ENCODE measurements around the gene EIF2AK3.
"Not testable (repeated sequence)": the region's sequence is repeated elsewhere in the genome, so short reads cannot be mapped to it uniquely, and the experiment has no call there.

The EIF2AK3 gene

GRCh38 chr2:88623831-88624465 is 3.3 kb downstream of the EIF2AK3 start:
- H3K9me3 Mint-ChIP-seq; H3K27me3 Mint-ChIP-seq; H3K4me3 Mint-ChIP-seq; H3K36me3 Mint-ChIP-seq; DNase-seq (ENCODE audit: low spot score in 2 of 2); H3K27ac Mint-ChIP-seq; ATAC-seq (ENCODE audit: low read depth): not testable (repeated sequence)
- peaks cover 17% of the 10 kb centered on the region for H3K4me1 Mint-ChIP-seq

- H3K36me3 Mint-ChIP-seq: peaks cover 4% of the 10 kb centered on the region
- DNase-seq (ENCODE audit: low spot score in 2 of 2) (no peak), ATAC-seq (ENCODE audit: low read depth) (no peak)
- H3K27me3 Mint-ChIP-seq: no peaks in the 10 kb centered on the region
- H3K4me1 Mint-ChIP-seq: peaks cover 22% of the 10 kb centered on the region
- no peaks in the 10 kb centered on the region for H3K9me3 Mint-ChIP-seq
- H3K27ac Mint-ChIP-seq: no peak overlapping the region
- peak overlapping the region; percentile 3 for H3K4me3 Mint-ChIP-seq
These were observed 5.0 kb downstream of the EIF2AK3 start for GRCh38 chr2:88622307-88622706.

GRCh38 chr2:88621432-88621831 is 5.8 kb downstream of the EIF2AK3 start:
- H3K36me3 Mint-ChIP-seq: peaks cover 4% of the 10 kb centered on the region
- H3K4me1 Mint-ChIP-seq: peaks cover 27% of the 10 kb centered on the region
- H3K27me3 Mint-ChIP-seq: no peaks in the 10 kb centered on the region
- DNase-seq (ENCODE audit: low spot score in 2 of 2): no peak
- no peaks in the 10 kb centered on the region for H3K9me3 Mint-ChIP-seq
- H3K4me3 Mint-ChIP-seq: no peak overlapping the region
- H3K27ac Mint-ChIP-seq: no peak overlapping the region
- no peak for ATAC-seq (ENCODE audit: low read depth)

GRCh38 chr2:88620015-88620414 is 7.2 kb downstream of the EIF2AK3 start:
- Mint-ChIP-seq H3K9me3 (no peaks in the 10 kb centered on the region), H3K27me3 (no peaks in the 10 kb centered on the region), H3K4me3 (no peak overlapping the region), H3K27ac (peak overlapping the region; percentile 26), H3K4me1 (peaks cover 25% of the 10 kb centered on the region), H3K36me3 (peaks cover 4% of the 10 kb centered on the region)
- DNase-seq (ENCODE audit: low spot score in 2 of 2): no peak
- ATAC-seq (ENCODE audit: low read depth): no peak

GRCh38 chr2:88615822-88616221 is 11.4 kb downstream of the EIF2AK3 start:
- Mint-ChIP-seq H3K36me3 (peaks cover 4% of the 10 kb centered on the region), H3K4me3 (no peak overlapping the region), H3K4me1 (peaks cover 25% of the 10 kb centered on the region), H3K27me3 (no peaks in the 10 kb centered on the region), H3K9me3 (no peaks in the 10 kb centered on the region), H3K27ac (no peak overlapping the region)
- ATAC-seq (ENCODE audit: low read depth) (peak; percentile 78), DNase-seq (ENCODE audit: low spot score in 2 of 2) (no peak)

- no peaks in the 10 kb centered on the region for H3K27me3 Mint-ChIP-seq
- H3K9me3 Mint-ChIP-seq: no peaks in the 10 kb centered on the region
- no peak overlapping the region for H3K4me3 Mint-ChIP-seq
- DNase-seq (ENCODE audit: low spot score in 2 of 2): no peak
- H3K27ac Mint-ChIP-seq: no peak overlapping the region
- H3K4me1 Mint-ChIP-seq: peaks cover 17% of the 10 kb centered on the region
- peak; percentile 60 for ATAC-seq (ENCODE audit: low read depth)
- peaks cover 2% of the 10 kb centered on the region for H3K36me3 Mint-ChIP-seq
These were observed 12.6 kb downstream of the EIF2AK3 start for GRCh38 chr2:88614497-88615157.

GRCh38 chr2:88613921-88614320 is 13.3 kb downstream of the EIF2AK3 start:
- DNase-seq (ENCODE audit: low spot score in 2 of 2): no peak
- H3K27ac Mint-ChIP-seq: no peak overlapping the region

GRCh38 chr2:88608184-88608583 is 19.1 kb downstream of the EIF2AK3 start:
- DNase-seq (ENCODE audit: low spot score in 2 of 2) (no peak), ATAC-seq (ENCODE audit: low read depth) (peak; percentile 19)
- Mint-ChIP-seq H3K36me3 (peaks cover 11% of the 10 kb centered on the region), H3K4me3 (no peak overlapping the region), H3K27me3 (no peaks in the 10 kb centered on the region), H3K4me1 (peaks cover 32% of the 10 kb centered on the region), H3K27ac (peak overlapping the region; percentile 79), H3K9me3 (peaks cover 2% of the 10 kb centered on the region)

More at GRCh38 chr2:88613921-88614320, 13.3 kb downstream of the EIF2AK3 start:
- Mint-ChIP-seq H3K4me3 (no peak overlapping the region), H3K36me3 (peaks cover 2% of the 10 kb centered on the region), H3K4me1 (peaks cover 16% of the 10 kb centered on the region), H3K9me3 (no peaks in the 10 kb centered on the region), H3K27me3 (no peaks in the 10 kb centered on the region)
- ATAC-seq (ENCODE audit: low read depth): no peak

GRCh38 chr2:88607416-88607815 is 19.8 kb downstream of the EIF2AK3 start:
- H3K27me3 Mint-ChIP-seq: no peaks in the 10 kb centered on the region
- DNase-seq (ENCODE audit: low spot score in 2 of 2) (no peak), ATAC-seq (ENCODE audit: low read depth) (no peak)
- peak overlapping the region; percentile 95 for H3K27ac Mint-ChIP-seq
- H3K4me1 Mint-ChIP-seq: peaks cover 38% of the 10 kb centered on the region
- H3K36me3 Mint-ChIP-seq: peaks cover 14% of the 10 kb centered on the region
- no peak overlapping the region for H3K4me3 Mint-ChIP-seq
- peaks cover 2% of the 10 kb centered on the region for H3K9me3 Mint-ChIP-seq

GRCh38 chr2:88606371-88607030 is 20.8 kb downstream of the EIF2AK3 start:
- Mint-ChIP-seq H3K4me1 (peaks cover 41% of the 10 kb centered on the region), H3K36me3 (peaks cover 16% of the 10 kb centered on the region), H3K9me3 (peaks cover 2% of the 10 kb centered on the region), H3K27me3 (no peaks in the 10 kb centered on the region), H3K27ac (peak overlapping the region; percentile 95), H3K4me3 (peak overlapping the region; percentile 80)
- peak; percentile 94 for ATAC-seq (ENCODE audit: low read depth)
- DNase-seq (ENCODE audit: low spot score in 2 of 2): peak in 1 of 2 donors; percentile 25

GRCh38 chr2:88603146-88603545 is 24.1 kb downstream of the EIF2AK3 start:
- ATAC-seq (ENCODE audit: low read depth): no peak
- Mint-ChIP-seq H3K27ac (peak overlapping the region; percentile 75), H3K27me3 (no peaks in the 10 kb centered on the region), H3K9me3 (peaks cover 2% of the 10 kb centered on the region), H3K36me3 (peaks cover 15% of the 10 kb centered on the region), H3K4me1 (peaks cover 54% of the 10 kb centered on the region), H3K4me3 (no peak overlapping the region)
- no peak for DNase-seq (ENCODE audit: low spot score in 2 of 2)

GRCh38 chr2:88602022-88602421 is 25.2 kb downstream of the EIF2AK3 start:
- DNase-seq (ENCODE audit: low spot score in 2 of 2): no peak
- H3K36me3 Mint-ChIP-seq: peaks cover 17% of the 10 kb centered on the region
- peak overlapping the region; percentile 62 for H3K27ac Mint-ChIP-seq
- peaks cover 2% of the 10 kb centered on the region for H3K9me3 Mint-ChIP-seq
- H3K4me3 Mint-ChIP-seq: no peak overlapping the region
- no peaks in the 10 kb centered on the region for H3K27me3 Mint-ChIP-seq
- peaks cover 55% of the 10 kb centered on the region for H3K4me1 Mint-ChIP-seq
- no peak for ATAC-seq (ENCODE audit: low read depth)

- Mint-ChIP-seq H3K9me3 (peaks cover 2% of the 10 kb centered on the region), H3K27me3 (no peaks in the 10 kb centered on the region), H3K4me1 (peaks cover 57% of the 10 kb centered on the region), H3K27ac (peak overlapping the region; percentile 99), H3K36me3 (peaks cover 20% of the 10 kb centered on the region), H3K4me3 (no peak overlapping the region)
- DNase-seq (ENCODE audit: low spot score in 2 of 2) (no peak), ATAC-seq (ENCODE audit: low read depth) (no peak)
These were observed 26.0 kb downstream of the EIF2AK3 start for GRCh38 chr2:88601286-88601685.

- peaks cover 25% of the 10 kb centered on the region for H3K36me3 Mint-ChIP-seq
- peak; percentile 96 for ATAC-seq (ENCODE audit: low read depth)
- peaks cover 56% of the 10 kb centered on the region for H3K4me1 Mint-ChIP-seq
These were observed 27.2 kb downstream of the EIF2AK3 start for GRCh38 chr2:88600038-88600465.

More at GRCh38 chr2:88600038-88600465, 27.2 kb downstream of the EIF2AK3 start:
- Mint-ChIP-seq H3K9me3 (peaks cover 2% of the 10 kb centered on the region), H3K27me3 (no peaks in the 10 kb centered on the region), H3K27ac (peak overlapping the region; percentile 99), H3K4me3 (peak overlapping the region; percentile 76)
- DNase-seq (ENCODE audit: low spot score in 2 of 2): peak; percentile 31 to 75
